Measurements from ENCODE around the gene SLC9C1. TPM values are rescaled to one million over a fixed set of nuclear protein-coding genes. Genes with fewer than 3 reads are reported as not detected.

SLC9C1 gene
- total and polyA plus RNA-seq, 9 of the 15 experiments (the other 6 are each of a cell fraction or from before 2014, with no cell fraction given), result not detected

GRCh38 chr3:112104774-112105173, 189.2 kb downstream of the SLC9C1 start (continued):
- no peak for TF ChIP-seq ZNF3 (CRISPR knock-in tag; IDR thresholded peaks at IDR 0.05)
- no peak for TF ChIP-seq NFIC (IDR thresholded peaks at IDR 0.05)
- no peak for TF ChIP-seq E2F5 (CRISPR knock-in tag; IDR thresholded peaks at IDR 0.05)
- no peak for TF ChIP-seq ZNF76 (CRISPR knock-in tag; IDR thresholded peaks at IDR 0.05; ENCODE audit: borderline replicate concordance)
- no peak for TF ChIP-seq LARP7 (IDR thresholded peaks at IDR 0.05)
- TF ChIP-seq SETDB1 (IDR thresholded peaks at IDR 0.05; ENCODE audit: low read length), result no peak
- TF ChIP-seq ZNF398 (CRISPR knock-in tag; IDR thresholded peaks at IDR 0.05), result no peak
- TF ChIP-seq PBX2 (CRISPR knock-in tag; IDR thresholded peaks at IDR 0.05; ENCODE audit: low read depth), result no peak
- no peak for TF ChIP-seq PBX2 (tag; conservative IDR thresholded peaks at IDR 0.05; ENCODE audit: low read depth)
- TF ChIP-seq MAFG (tag; conservative IDR thresholded peaks at IDR 0.05), result 0 out of 2 replicates have a peak, but pooled peaks have one; percentile 28
- no peak for TF ChIP-seq POLR2H (tag; IDR thresholded peaks at IDR 0.05; ENCODE audit: low read depth)
- TF ChIP-seq MCM5 (IDR thresholded peaks at IDR 0.05; ENCODE audit: low read depth), result no peak
- no peak for TF ChIP-seq TFAM (CRISPR knock-in tag; conservative IDR thresholded peaks at IDR 0.05)
